HG02642 (cell line): ENCODE results near the gene SELENOP.
A peak's percentile ranks its signal among the peaks of the same experiment; 100 is the strongest.

Experiments used
- ATAC-seq: cut with Tn5 transposase; IDR thresholded peaks from one replicate; pipeline ENCODE4 v1.9.1; 2021; ENCODE audit warnings: mild to moderate bottlenecking; ENCODE audit not compliant: unreplicated experiment, poor library complexity

The SELENOP gene

DNA sequence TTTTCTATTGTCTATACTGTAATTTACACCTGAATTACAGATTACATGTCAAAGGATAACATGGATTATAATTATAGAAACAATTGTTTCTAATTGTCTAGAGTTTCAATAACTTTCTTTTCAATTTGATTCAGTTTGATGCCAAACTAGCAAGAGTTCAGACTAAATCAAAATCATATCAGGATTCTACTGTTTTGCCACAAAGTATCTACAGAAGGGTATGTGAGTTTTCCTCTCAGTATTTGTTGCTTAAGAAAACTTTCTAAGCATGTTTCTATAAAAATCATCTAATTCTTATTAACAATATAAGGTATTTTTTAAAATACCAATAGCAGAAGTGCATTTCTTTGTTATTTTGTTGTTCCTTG is 12.5 kb downstream of the SELENOP start:
- ATAC-seq = no peak

DNA sequence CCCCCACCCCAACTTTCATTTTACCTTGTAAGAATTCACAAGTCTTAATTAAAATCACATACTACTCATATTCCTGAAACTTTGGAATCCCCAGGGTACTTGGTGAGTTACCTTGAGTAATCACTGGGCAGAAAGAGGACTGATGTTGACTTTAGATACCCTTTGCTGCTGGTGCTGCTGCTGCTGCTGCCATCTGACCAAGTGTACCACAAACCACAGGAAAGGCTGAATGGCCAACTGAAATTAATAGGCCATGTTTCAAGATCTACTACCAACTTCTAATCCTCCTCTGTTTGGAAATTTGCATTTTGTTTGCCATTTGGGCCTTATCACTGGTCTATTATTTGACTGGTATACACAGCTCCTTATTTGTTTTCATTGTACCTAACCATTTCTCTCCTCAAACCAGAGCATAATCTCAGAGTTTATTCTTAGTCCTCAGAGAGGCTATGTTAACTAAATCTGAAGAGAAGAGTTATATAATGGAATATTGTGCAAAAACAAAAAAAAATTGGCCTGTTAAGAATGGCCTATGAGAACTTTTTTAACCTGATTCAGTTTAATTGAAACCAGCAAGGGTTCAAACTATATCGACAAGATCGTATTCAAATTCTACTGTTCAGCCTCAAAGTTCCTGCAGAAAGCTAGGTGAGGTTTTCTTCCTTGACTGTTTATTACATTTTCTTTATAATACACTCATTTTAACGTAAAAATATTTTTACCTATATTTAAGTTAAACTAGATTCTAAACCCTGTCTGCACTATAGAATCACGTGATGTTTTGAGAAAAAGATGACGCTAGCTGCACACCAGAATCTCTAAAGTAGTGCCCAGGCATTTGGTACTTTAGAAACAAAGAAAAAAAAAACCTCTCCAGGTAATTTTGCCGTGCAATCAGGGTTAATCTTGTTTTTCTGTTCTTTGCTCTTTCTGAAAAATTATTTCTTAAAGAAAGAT is 13.1 kb downstream of the SELENOP start:
- no peak for ATAC-seq

DNA sequence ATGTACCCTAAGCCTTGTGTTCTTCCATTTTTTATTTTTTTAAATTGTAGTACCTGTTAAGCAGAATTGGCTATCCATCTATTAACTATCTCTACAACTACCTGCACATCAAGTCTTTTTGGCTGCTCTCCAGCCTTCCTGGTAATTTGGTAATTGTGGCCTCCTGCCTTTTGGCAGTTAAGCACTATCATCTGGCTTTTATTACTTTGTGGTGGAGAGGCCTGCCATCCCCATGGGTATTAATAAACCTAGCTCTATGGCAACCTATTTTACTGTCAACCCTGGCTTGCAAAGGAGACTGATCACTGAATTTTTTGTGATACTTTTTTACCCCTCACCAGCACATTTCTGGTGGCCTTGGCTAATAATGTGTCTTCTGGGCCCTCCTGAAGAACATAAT is 20.5 kb downstream of the SELENOP start:
- ATAC-seq = no peak

DNA sequence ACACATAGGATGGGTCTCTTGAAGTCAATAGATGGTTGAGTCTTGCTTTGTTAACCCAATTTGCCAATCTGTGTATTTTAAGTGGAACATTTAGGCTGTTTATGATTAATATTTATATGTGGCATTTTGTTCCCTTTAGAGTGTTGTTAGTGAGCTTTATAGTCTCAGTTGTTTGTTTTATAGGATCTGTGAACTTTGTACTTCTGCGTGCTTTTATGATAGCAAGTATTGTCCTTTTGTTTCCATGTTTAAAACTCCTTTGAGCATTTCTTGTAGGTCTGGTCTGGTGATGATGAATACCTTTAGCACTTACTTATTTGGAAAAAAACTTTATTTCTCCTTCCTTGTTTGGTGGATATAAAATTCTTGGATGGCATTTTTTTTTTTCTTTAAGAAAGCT is 23.8 kb downstream of the SELENOP start:
- ATAC-seq = no peak

DNA sequence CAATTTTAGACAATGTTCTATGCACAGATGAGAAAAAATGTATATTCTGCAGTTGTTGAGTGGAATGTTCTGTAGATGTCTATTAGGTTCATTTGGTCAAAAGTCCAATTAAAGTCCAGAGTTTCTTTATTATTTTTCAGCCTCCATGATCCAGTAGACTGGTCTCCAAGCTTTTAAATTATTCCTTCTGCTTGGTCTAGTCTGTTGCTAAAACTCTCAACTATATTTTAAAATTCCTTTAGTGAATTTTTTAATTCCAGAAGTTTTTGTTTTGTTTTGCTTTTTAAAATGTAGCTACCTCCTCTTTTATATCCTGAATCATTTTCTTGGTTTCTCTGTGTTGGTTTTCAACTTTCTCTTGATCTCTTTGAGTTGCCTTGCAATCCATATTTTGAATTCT is 24.6 kb downstream of the SELENOP start:
- no peak for ATAC-seq

DNA sequence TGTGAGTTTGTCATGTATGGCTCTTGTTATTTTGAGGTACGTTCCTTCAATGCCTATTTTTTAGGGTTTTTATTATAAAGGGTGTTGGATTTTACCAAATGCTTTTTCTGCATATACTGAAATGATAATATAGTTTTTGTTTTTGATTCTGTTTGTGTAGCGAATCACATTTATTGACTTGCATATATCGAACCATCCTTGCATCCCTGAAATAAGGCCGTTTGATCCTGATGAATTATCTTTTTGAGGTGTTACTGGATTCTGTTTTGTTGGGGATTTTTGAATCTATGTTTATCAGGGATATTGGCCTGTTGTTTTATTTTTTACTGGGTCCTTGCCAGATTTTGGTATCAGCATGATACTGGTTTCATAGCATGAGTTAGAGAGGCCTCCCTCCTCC is 25.9 kb downstream of the SELENOP start:
- ATAC-seq = no peak

DNA sequence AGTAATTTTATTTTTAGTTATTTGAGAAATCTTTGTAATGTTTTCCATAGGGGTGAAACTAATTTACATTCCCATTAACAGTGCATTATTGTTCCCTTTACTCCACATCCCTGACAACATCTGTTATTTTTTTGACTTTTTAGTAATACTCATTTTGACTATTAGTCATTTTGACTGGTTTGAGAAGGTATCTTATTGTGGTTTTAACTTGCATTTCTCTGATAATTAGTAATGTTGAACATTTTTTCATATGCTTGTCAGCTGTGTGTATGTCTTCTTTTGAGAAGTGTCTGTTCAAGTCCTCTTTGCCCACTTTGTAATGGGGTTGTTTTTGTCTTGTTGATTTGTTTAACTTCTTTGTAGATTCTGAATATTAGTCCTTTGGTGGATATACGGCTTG is 27.6 kb downstream of the SELENOP start:
- ATAC-seq = no peak

DNA sequence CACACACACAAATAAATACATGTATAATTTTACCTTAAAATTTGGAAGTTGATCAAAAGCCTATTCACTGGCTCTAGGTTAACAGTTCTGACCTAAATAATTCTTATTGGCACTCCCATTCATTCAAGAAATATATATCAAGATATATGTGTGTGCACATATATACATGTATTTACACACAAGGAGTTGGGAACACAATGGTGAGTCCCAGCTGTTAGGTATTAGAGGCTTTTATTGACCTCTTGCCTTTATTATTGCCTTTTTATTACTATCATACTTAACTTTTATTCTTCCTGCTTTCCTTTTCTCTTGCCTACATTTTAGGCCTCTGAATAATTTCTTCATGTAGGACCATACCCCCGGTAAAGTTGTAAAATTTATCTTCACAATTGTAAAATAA is 30.1 kb downstream of the SELENOP start:
- no peak for ATAC-seq

DNA sequence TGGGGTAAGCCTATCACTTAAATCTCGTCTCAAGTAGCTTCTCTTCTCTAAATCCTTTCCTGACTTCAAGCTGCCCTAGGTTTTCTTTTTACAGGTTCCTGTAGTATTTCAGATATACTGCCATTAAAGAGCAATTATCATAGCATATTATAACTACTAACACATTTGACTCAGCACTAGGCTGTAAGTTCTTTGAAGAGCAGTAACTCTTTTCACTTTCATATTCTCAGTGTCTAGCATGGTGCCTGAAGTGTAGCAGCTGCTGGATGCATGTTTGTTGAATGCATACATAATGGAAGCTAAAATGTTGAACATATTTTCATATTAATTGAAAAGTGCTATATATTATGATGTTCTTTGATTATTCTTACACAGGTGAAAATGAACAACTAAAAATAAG is 32.6 kb downstream of the SELENOP start:
- no peak for ATAC-seq

DNA sequence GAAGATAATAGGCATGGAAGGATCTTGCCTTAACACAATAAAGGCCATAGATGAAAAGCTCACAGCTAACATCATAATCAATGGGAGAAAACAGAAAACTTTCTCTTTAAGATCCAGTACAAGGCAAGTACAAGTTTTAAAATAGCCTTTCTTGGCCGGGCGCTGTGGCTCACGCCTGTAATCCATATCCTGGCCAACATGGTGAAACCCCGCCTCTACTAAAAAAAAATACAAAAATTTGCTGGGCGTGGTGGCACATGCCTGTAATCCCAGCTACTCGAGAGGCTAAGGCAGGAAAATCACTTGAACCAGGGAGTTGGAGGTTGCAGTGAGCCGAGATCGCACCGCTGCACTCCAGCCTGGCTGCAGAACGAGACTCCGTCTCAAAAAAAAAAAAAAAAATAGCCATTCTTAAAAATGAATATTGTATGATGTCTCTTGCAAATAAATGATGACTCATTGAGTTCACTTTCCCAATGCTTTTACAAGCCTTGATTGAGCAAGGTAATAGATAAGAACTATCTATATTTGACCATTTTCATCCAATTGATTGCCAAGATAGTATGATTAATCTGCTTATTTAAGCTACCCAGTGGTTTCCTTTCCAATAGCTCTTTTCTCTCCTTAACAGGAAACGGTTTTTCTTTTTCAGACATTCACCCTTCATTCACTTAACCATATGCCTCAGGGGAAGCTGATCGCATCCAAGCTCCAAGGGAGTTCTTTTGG is 39.3 kb downstream of the SELENOP start:
- ATAC-seq = no peak

DNA sequence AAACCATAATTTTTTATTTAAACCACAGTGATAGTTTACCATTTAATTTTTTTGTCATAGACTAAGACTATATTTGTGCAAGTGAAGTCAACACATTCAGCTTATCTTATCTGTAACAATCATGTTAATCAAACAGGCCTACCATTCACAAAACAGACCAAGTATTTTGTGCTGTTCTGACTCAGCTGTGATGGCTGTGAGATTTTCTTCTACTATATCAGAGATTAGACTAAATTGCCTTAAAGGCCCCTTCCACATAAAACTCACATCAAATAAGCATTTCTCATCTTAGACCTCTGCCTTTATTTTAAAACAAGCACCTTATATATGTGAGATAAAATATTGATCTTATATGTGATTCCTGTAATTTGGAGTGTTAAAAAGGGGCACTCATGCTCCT is 41.7 kb downstream of the SELENOP start:
- no peak for ATAC-seq

DNA sequence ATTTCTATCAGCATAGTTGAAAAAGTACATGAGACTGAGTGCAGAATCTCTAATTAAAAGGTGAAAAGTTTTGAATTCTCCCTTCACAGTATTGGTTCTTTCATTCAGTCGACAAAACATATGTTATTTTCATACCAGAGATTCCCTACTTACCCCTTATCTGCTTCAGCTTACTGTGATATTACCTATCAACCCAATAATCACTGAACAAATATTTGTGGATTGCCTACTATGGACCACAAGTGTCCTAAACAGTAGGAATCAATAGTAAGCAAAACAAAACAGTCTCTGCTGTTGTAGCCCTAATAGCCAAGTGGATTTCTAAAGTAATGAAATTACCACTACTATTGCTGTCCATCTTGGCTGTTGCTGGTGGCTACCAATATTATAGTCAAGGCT is 43.6 kb downstream of the SELENOP start:
- ATAC-seq = no peak

DNA sequence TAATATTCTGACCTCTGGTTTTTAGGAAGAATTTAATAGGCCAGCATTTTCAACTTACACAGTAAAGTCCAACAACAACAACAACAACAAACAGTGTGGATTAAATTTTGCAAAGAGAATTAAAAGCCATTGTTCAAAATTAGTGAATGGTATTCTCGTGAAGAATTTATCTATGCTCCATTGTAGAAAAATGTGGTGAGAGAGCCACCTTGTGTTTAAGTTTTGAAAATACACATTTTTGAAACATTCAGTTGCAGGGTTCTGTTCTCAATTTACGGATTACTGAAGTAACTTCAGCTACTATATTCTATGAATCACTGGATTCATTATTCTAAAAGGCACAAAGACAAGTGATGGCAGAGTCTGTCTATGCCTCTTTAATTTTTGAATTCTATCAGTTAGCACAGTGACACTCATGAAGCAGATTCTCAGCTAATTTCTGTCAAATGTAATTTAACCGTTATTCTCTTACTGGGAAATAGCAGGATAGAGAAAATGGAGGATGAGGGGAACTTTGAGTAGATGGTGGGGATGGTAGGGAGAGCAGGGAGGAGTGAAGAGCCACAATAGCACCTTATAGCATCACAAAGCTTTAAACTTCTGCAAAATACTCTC is 44.1 kb downstream of the SELENOP start:
- ATAC-seq = no peak

DNA sequence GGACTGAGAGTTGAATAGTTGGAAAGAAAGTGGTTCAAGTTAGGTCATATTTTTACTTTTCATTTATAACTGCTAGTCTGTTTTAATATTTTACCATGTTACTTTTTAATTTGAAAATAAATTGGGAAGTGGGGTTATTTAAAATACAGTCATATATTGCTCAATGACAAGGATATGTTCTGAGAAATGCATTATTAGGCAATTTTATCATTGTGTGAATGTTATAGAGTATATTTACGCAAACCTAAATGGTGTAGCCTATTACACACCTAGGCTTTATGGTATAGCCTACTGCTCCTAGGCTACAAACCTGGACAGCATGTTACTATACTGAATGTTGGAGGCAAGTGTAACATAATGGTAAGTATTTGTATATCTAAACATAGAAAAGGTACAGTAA is 49.9 kb downstream of the SELENOP start:
- ATAC-seq = no peak

DNA sequence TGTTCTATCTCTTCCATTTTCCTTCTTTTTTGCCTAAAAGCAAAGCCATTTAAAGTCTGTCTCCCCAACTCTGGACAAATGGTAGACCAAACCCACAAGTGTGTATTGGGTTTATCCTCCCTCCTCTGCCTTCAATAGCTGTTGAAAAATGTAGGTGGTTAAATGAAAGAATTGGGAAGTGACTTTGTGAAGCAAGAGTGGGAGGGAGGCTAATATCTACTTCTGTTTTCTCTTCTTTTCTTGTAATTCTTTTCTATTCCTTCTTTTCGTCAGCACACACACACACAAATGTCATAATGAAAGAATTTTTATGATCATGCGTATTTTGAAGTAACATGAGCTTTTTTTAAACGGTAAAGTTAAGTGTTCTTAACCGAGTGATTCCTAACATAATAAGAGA is 51.3 kb downstream of the SELENOP start:
- no peak for ATAC-seq

DNA sequence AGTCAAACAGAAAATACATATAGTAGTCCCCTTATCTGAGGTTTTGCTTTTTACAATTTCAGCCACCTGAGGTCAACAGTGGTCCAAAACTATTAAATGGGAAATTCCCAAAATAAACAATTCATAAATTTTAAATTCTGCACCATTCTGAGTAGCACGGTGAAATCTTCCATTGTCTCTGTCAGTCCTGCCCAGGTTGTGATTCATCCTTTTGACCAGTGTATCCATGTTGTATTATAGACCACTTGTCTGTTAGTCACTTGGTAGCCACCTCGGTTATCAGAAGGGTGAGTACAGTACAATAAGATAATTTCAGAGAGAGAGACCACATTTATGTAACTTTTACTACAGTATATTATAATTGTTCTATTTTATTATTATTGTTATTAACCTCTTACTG is 52.2 kb downstream of the SELENOP start:
- ATAC-seq = no peak

DNA sequence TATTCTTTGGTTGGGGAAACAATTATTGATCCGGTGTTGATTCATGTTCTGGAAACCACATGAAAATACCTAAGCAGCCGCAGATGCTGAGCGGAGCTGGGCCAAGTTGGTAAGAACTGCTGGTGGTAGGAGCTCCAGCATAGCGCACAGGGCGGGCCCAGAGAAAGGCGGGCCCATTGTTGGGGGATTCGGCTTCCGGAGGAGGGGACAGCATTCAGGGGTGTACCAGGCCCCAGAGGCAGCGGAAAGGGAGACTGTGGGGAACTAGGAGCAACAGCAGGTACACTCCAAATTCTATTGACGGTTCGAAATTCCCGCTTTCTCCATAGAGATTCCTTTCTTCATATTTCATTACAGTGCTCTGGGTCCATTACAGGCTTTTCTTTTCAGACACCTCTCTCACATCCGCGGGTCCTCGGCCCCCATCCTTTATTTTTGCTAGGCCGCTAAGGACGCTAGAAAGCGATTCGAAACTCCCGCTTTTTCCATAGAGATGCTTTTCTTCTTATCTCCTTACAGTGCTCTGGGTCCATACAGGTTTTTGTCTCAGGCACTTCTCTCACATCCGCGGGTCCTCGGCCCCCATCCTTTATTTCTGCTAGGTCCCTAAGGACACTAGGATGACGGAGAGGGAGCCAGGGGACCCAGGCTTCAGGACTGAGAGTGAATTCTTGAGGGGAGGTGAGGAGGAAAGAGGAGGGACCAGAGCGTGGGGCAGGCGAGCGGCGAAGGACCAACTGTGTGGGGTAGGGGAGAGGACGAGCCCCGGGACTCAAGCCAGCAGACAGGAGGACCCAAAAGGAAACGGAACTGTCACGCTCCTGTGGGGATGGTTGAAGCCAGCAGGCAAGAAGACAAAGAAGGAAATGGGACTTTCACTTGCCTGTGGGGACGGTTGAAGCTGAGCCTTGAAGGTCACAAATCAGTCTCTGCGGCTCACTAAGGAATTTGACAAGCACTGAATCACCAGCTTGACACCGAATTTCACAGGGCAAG is 54.8 kb downstream of the SELENOP start, which contains the start of gene CCDC152:
TSS of gene CCDC152 (plus strand) at position 213 of the 996 bp plus-strand sequence. CDS start 2,304 bp downstream, outside the sequence.
- peak; percentile 93 for ATAC-seq

DNA sequence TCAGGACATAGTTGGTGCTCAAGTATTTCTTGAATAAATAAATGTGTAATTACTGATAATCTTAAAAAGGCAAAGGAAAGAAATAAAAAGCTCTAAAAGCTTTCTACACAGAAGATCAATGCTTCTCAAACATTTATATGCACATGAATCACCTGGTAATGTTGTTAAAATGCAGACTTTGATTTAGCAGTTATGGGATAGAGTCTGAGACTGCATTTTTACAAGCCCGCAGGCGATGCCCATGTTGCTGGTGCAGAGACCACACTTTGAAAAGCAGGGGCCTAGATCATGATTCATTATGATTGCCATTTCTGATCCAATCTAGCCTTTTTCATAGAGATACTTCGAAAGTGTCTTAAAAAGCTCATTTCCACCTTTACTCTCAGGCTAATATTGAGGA is 58.6 kb downstream of the SELENOP start:
- ATAC-seq = no peak

DNA sequence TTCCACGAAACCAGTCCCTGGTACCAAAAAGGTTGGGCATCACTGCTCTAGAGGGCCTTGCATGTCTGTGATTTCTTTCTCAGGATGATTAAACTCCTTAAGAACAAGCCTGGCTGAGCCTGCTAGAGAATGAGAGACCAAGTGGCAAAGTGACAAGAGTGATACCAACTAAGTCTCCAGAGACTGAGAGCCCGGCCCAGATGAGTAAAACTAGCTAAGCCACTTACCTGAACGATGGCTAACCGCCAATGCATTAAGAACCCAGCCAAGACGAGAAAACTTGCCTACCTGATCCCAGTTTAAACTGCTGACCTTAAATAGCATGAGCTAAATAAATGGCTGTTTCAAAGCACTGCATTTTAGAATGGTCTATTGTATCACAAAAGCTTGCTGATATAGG is 60.6 kb downstream of the SELENOP start:
- ATAC-seq = no peak

DNA sequence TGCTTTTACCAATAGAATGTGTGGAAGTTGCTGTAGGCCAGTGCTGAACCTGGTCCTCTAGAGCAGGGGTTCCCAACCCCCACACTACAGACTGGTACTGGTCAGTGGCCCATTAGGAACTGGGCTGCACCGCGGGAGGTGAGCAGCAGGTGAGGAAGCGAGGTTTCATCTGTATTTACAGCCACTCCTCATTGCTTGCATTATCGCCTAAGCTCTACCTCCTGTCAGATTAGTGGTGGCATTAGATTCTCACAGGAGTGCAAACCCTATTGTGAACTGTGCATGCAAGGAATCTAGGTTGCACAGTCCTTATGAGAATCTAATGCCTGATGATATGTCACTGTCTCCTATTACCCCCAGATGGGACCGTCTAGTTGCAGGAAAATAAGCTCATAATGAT is 61.2 kb downstream of the SELENOP start:
- no peak for ATAC-seq
